Measurements from ENCODE around the gene FMN1.

Gene FMN1

GRCh38 chr15:32918547-32918946 is 276.0 kb downstream of the FMN1 start:
- H3K36me3 ChIP-seq (replicated peaks): no peaks in the 10 kb centered on the region
- in situ Hi-C loops (cut with HindIII; ENCODE audit: low pct_ligation_motif_present, low sequenced_read_pairs): no loop called here
- no peak for DNase-seq
- TF ChIP-seq CTCF (IDR thresholded peaks at IDR 0.05; ENCODE audit: low read depth, low read length, missing control alignments): no peak
- H3K4me3 ChIP-seq (ENCODE audit: low read depth, low read length): no peak overlapping the region
- no peak overlapping the region for H3K27ac ChIP-seq
- no peaks in the 10 kb centered on the region for H3K27me3 ChIP-seq (replicated peaks)

- Histone ChIP-seq H3K27me3 (replicated peaks) (no peaks in the 10 kb centered on the region), H3K4me3 (ENCODE audit: low read depth, low read length) (no peak overlapping the region), H3K27ac (peak overlapping the region; percentile 75), H3K36me3 (replicated peaks) (peaks cover 3% of the 10 kb centered on the region)
- TF ChIP-seq CTCF (IDR thresholded peaks at IDR 0.05; ENCODE audit: low read depth, low read length, missing control alignments): no peak
- no peak for DNase-seq
- in situ Hi-C loops (cut with HindIII; ENCODE audit: low pct_ligation_motif_present, low sequenced_read_pairs): no loop called here
Observed at GRCh38 chr15:32910839-32911238, 283.7 kb downstream of the FMN1 start.

- H3K27ac ChIP-seq: peak overlapping the region; percentile 75
- H3K36me3 ChIP-seq (replicated peaks): peaks cover 3% of the 10 kb centered on the region
- peak; percentile 79 for DNase-seq
- H3K27me3 ChIP-seq (replicated peaks): no peaks in the 10 kb centered on the region
- no peak for TF ChIP-seq CTCF (IDR thresholded peaks at IDR 0.05; ENCODE audit: low read depth, low read length, missing control alignments)
- in situ Hi-C loops (cut with HindIII; ENCODE audit: low pct_ligation_motif_present, low sequenced_read_pairs): no loop called here
- H3K4me3 ChIP-seq (ENCODE audit: low read depth, low read length): no peak overlapping the region
Observed at GRCh38 chr15:32909431-32909830, 285.1 kb downstream of the FMN1 start.

GRCh38 chr15:32908872-32909271 is 285.6 kb downstream of the FMN1 start:
- no peak overlapping the region for H3K4me3 ChIP-seq (ENCODE audit: low read depth, low read length)
- peak overlapping the region; percentile 75 for H3K27ac ChIP-seq
- in situ Hi-C loops (cut with HindIII; ENCODE audit: low pct_ligation_motif_present, low sequenced_read_pairs): no loop called here
- TF ChIP-seq CTCF (IDR thresholded peaks at IDR 0.05; ENCODE audit: low read depth, low read length, missing control alignments): no peak
- no peaks in the 10 kb centered on the region for H3K27me3 ChIP-seq (replicated peaks)
- peaks cover 3% of the 10 kb centered on the region for H3K36me3 ChIP-seq (replicated peaks)
- DNase-seq: peak; percentile 22

- Histone ChIP-seq H3K27ac (peak overlapping the region; percentile 75), H3K27me3 (replicated peaks) (no peaks in the 10 kb centered on the region), H3K36me3 (replicated peaks) (peaks cover 3% of the 10 kb centered on the region), H3K4me3 (ENCODE audit: low read depth, low read length) (no peak overlapping the region)
- peak; percentile 78 for DNase-seq
- in situ Hi-C loops (cut with HindIII; ENCODE audit: low pct_ligation_motif_present, low sequenced_read_pairs): no loop called here
- no peak for TF ChIP-seq CTCF (IDR thresholded peaks at IDR 0.05; ENCODE audit: low read depth, low read length, missing control alignments)
Observed at GRCh38 chr15:32908135-32908801, 286.2 kb downstream of the FMN1 start.

- H3K4me3 ChIP-seq (ENCODE audit: low read depth, low read length): no peak overlapping the region
- peaks cover 3% of the 10 kb centered on the region for H3K36me3 ChIP-seq (replicated peaks)
- H3K27ac ChIP-seq: no peak overlapping the region
- no peak for DNase-seq
- H3K27me3 ChIP-seq (replicated peaks): no peaks in the 10 kb centered on the region
- TF ChIP-seq CTCF (IDR thresholded peaks at IDR 0.05; ENCODE audit: low read depth, low read length, missing control alignments): no peak
- in situ Hi-C loops (cut with HindIII; ENCODE audit: low pct_ligation_motif_present, low sequenced_read_pairs): no loop called here
Observed at GRCh38 chr15:32905481-32905880, 289.0 kb downstream of the FMN1 start.

Measured in brain microvascular endothelial cell (primary cell).